Left lung (tissue), 10 donors: ENCODE data around the gene IFRD2. TPM values are rescaled to one million over a fixed set of nuclear protein-coding genes. Genes with fewer than 3 reads are reported as not detected.

Source experiments
- ATAC-seq: fragments of 200-7000 bp; cut with Tn5 transposase; one replicate; pipeline ENCODE4 v1.9.1; 2020; ENCODE audit warnings: moderate library complexity
- DNase-seq, 4 donors: peaks; one replicate each; pipeline ENCODE4 v3.0.0-alpha.2; 2013 to 2020
- H3K27ac ChIP-seq, 2 donors: fragments of 200-600 bp; sonication (generic) in 1 of 2; one replicate each; pipeline versions ENCODE4 v1.5.0 to v1.8.0; 2020 to 2021
- H3K27me3 ChIP-seq, 2 donors: fragments of 200-600 bp; sonication (generic) in 1 of 2; one replicate each; pipeline versions ENCODE4 v1.5.0 to v1.8.0; 2020 to 2021
- H3K36me3 ChIP-seq, 2 donors: fragments of 200-600 bp; sonication (generic) in 1 of 2; one replicate each; pipeline versions ENCODE4 v1.5.0 to v1.8.0; 2020 to 2021
- H3K4me1 ChIP-seq, 2 donors: fragments of 200-600 bp; one replicate each; pipeline ENCODE4 v1.8.0; 2021
- H3K4me3 ChIP-seq, 2 donors: fragments of 200-600 bp; sonication (generic) in 1 of 2; one replicate each; pipeline versions ENCODE4 v1.5.0 to v1.8.0; 2020 to 2021; ENCODE audit warnings: mild to moderate bottlenecking in 1 of 2
- H3K9me3 ChIP-seq, 2 donors: fragments of 200-600 bp; sonication (generic) in 1 of 2; one replicate each; pipeline versions ENCODE4 v1.5.0 to v1.8.0; 2020 to 2021
- CTCF ChIP-seq, 2 donors: fragments of 200-600 bp; sonication (generic) in 1 of 2; IDR thresholded peaks; one replicate each; pipeline versions ENCODE4 v1.5.0 to v1.8.0; 2021; ENCODE audit warnings: antibody characterized with exemption in 2 of 2
- intact Hi-C, 2 donors: fragments of 100-400 bp; cut with DNase I; formaldehyde crosslinking; loops; one replicate each; pipeline versions ENCODE4 v1.11.2 to v1.14.2; 2022
- polyA plus RNA-seq, 6 donors: library from polyadenylated mRNA; unstranded; fragments of 120-200 nt; gene quantifications; one replicate each; pipeline ENCODE4 v1.2.1, GENCODE V29; 2013; ENCODE audit not compliant: insufficient read length in 6 of 6
- total RNA-seq, 2 donors: library from RNA; stranded (reverse); fragmentation: NEBNext Ultra II Directional; extraction: Animal tissue kit (Norgen Biotek cat#: 25700); gene quantifications; one replicate each; pipeline ENCODE4 v1.2.1, GENCODE V29; 2021
- donor health status: DM: no; HTN: yes; CAD: no.
- donor health status: DM: no; HTN: no; CAD: no.

The IFRD2 gene
- total and polyA plus RNA-seq, 8 donors = 29.6 to 104 (median 38.5) TPM

- Histone ChIP-seq H3K27ac (peak overlapping the region; percentile 92 to 98), H3K4me3 (peak overlapping the region; percentile 89 to 94), H3K9me3 (no peaks in the 10 kb centered on the region), H3K36me3 (peaks cover 0 to 34% of the 10 kb centered on the region in 2 donors), H3K4me1 (peaks cover 36 to 74% of the 10 kb centered on the region in 2 donors), H3K27me3 (no peaks in the 10 kb centered on the region)
- no peak for TF ChIP-seq CTCF (IDR thresholded peaks at IDR 0.05)
- intact Hi-C loops = no loop called here
- DNase-seq = peak in 2 of 4 donors; percentile 88 to 94
- peak; percentile 39 for ATAC-seq
These were observed 53.6 kb downstream of the IFRD2 start for GRCh38 chr3:50238549-50239026.

- Histone ChIP-seq H3K9me3 (no peaks in the 10 kb centered on the region), H3K4me3 (peak overlapping the region; percentile 89 to 94), H3K36me3 (peaks cover 0 to 34% of the 10 kb centered on the region in 2 donors), H3K4me1 (peaks cover 32 to 74% of the 10 kb centered on the region in 2 donors), H3K27ac (peak overlapping the region; percentile 92 to 98), H3K27me3 (no peaks in the 10 kb centered on the region)
- TF ChIP-seq CTCF (IDR thresholded peaks at IDR 0.05) = no peak
- ATAC-seq = peak; percentile 61
- peak; percentile 65 to 98 (median 89) for DNase-seq
- intact Hi-C loops = no loop called here
These were observed 54.3 kb downstream of the IFRD2 start for GRCh38 chr3:50237754-50238548.

Other genes starting within 250 kb of the IFRD2 start
- 100 to 1,000 TPM; 117 to 129 TPM for gene RBM5, start 203.5 kb downstream of the IFRD2 start, total RNA-seq
- 100 to 1,000 TPM; 367 to 525 (median 425) TPM for gene RBM5, start 203.5 kb downstream of the IFRD2 start, polyA plus RNA-seq
- gene SEMA3F, start 137.1 kb downstream of the IFRD2 start, total RNA-seq = 10 to 100 TPM; 26.0 to 56.2 TPM
- gene SEMA3F, start 137.1 kb downstream of the IFRD2 start, polyA plus RNA-seq = 10 to 100 TPM; 43.4 to 52.0 (median 46.7) TPM
- not detected for gene GNAT1, start 100.8 kb downstream of the IFRD2 start, total RNA-seq
- gene GNAT1, start 100.8 kb downstream of the IFRD2 start, polyA plus RNA-seq = not detected
- under 1 TPM in 1 of 2 donors, not detected in 1; 0.23 TPM for gene SLC38A3, start 87.2 kb downstream of the IFRD2 start, total RNA-seq
- 10 to 100 TPM in 1 of 6 donors, 1 to 10 TPM in 5; 5.6 to 10.9 (median 8.0) TPM for gene SLC38A3, start 87.2 kb downstream of the IFRD2 start, polyA plus RNA-seq
- gene GNAI2, start 56.2 kb downstream of the IFRD2 start, total RNA-seq = 100 to 1,000 TPM; 266 to 381 TPM
- 100 to 1,000 TPM; 259 to 306 (median 269) TPM for gene GNAI2, start 56.2 kb downstream of the IFRD2 start, polyA plus RNA-seq
- gene SEMA3B, start 23.3 kb downstream of the IFRD2 start, total RNA-seq = 10 to 100 TPM; 56.8 to 92.7 TPM
- gene SEMA3B, start 23.3 kb downstream of the IFRD2 start, polyA plus RNA-seq = 10 to 100 TPM; 20.6 to 30.2 (median 25.6) TPM
- gene LSMEM2, start 13.3 kb downstream of the IFRD2 start, total RNA-seq = under 1 TPM in 1 of 2 donors, not detected in 1; 0.24 TPM
- under 1 TPM; 0.15 to 0.61 (median 0.42) TPM for gene LSMEM2, start 13.3 kb downstream of the IFRD2 start, polyA plus RNA-seq
- 1 to 10 TPM; 4.5 to 4.6 TPM for gene HYAL3, start 7.0 kb upstream of the IFRD2 start, total RNA-seq
- 1 to 10 TPM; 2.3 to 5.2 (median 3.8) TPM for gene HYAL3, start 7.0 kb upstream of the IFRD2 start, polyA plus RNA-seq
- 10 to 100 TPM in 1 of 2 donors, 1 to 10 TPM in 1; 9.5 to 10.9 TPM for gene NAA80, start 7.0 kb upstream of the IFRD2 start, total RNA-seq
- gene NAA80, start 7.0 kb upstream of the IFRD2 start, polyA plus RNA-seq = 10 to 100 TPM in 1 of 6 donors, 1 to 10 TPM in 5; 5.6 to 12.7 (median 8.4) TPM
- gene HYAL1, start 11.1 kb upstream of the IFRD2 start, total RNA-seq = 10 to 100 TPM; 37.5 to 41.3 TPM
- gene HYAL1, start 11.1 kb upstream of the IFRD2 start, polyA plus RNA-seq = 1 to 10 TPM; 2.1 to 3.4 (median 2.6) TPM
- gene HYAL2, start 30.3 kb upstream of the IFRD2 start, total RNA-seq = 100 to 1,000 TPM; 119 to 171 TPM
- 100 to 1,000 TPM in 1 of 6 donors, 10 to 100 TPM in 5; 67.2 to 113 (median 80.9) TPM for gene HYAL2, start 30.3 kb upstream of the IFRD2 start, polyA plus RNA-seq
- gene TUSC2, start 35.8 kb upstream of the IFRD2 start, total RNA-seq = 10 to 100 TPM; 27.8 to 29.6 TPM
- 10 to 100 TPM; 15.2 to 21.1 (median 18.1) TPM for gene TUSC2, start 35.8 kb upstream of the IFRD2 start, polyA plus RNA-seq
- gene RASSF1, start 48.4 kb upstream of the IFRD2 start, total RNA-seq = 10 to 100 TPM; 29.8 to 40.7 TPM
- 10 to 100 TPM; 24.9 to 33.7 (median 27.6) TPM for gene RASSF1, start 48.4 kb upstream of the IFRD2 start, polyA plus RNA-seq
- gene ZMYND10, start 53.3 kb upstream of the IFRD2 start, total RNA-seq = 10 to 100 TPM in 1 of 2 donors, 1 to 10 TPM in 1; 1.6 to 16.3 TPM
- gene ZMYND10, start 53.3 kb upstream of the IFRD2 start, polyA plus RNA-seq = 10 to 100 TPM in 4 of 6 donors, 1 to 10 TPM in 2; 6.2 to 25.5 (median 18.8) TPM
- gene NPRL2, start 58.3 kb upstream of the IFRD2 start, total RNA-seq = 10 to 100 TPM; 16.1 to 18.7 TPM
- 10 to 100 TPM; 25.2 to 33.3 (median 28.4) TPM for gene NPRL2, start 58.3 kb upstream of the IFRD2 start, polyA plus RNA-seq
- 10 to 100 TPM; 21.3 to 28.3 TPM for gene CYB561D2, start 58.4 kb upstream of the IFRD2 start, total RNA-seq
- gene CYB561D2, start 58.4 kb upstream of the IFRD2 start, polyA plus RNA-seq = 10 to 100 TPM in 3 of 6 donors, 1 to 10 TPM in 3; 8.5 to 12.1 (median 10.1) TPM
- gene TMEM115, start 67.1 kb upstream of the IFRD2 start, total RNA-seq = 10 to 100 TPM; 37.0 to 39.1 TPM
- 10 to 100 TPM; 23.3 to 31.4 (median 26.9) TPM for gene TMEM115, start 67.1 kb upstream of the IFRD2 start, polyA plus RNA-seq
- 10 to 100 TPM; 51.4 to 86.6 TPM for gene CACNA2D2, start 211.2 kb upstream of the IFRD2 start, total RNA-seq
- gene CACNA2D2, start 211.2 kb upstream of the IFRD2 start, polyA plus RNA-seq = 10 to 100 TPM; 15.4 to 37.5 (median 27.2) TPM